ENCODE measurements around the gene HOXD3. TPM values are rescaled to one million over a fixed set of nuclear protein-coding genes. Genes with fewer than 3 reads are reported as not detected.

HOXD3 gene
- total RNA-seq, 1 experiment from 2014 or later: 1.2 TPM

DNA sequence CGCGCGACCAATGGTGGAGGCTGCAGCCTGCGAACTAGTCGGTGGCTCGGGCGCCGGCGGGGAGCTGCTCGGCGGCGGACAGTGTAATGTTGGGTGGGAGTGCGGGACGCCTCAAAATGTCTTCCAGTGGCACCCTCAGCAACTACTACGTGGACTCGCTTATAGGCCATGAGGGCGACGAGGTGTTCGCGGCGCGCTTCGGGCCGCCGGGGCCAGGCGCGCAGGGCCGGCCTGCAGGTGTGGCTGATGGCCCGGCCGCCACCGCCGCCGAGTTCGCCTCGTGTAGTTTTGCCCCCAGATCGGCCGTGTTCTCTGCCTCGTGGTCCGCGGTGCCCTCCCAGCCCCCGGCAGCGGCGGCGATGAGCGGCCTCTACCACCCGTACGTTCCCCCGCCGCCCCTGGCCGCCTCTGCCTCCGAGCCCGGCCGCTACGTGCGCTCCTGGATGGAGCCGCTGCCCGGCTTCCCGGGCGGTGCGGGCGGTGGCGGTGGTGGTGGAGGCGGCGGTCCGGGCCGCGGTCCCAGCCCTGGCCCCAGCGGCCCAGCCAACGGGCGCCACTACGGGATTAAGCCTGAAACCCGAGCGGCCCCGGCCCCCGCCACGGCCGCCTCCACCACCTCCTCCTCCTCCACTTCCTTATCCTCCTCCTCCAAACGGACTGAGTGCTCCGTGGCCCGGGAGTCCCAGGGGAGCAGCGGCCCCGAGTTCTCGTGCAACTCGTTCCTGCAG is 34.3 kb upstream of the HOXD3 start, which contains the start of gene HOXD9:
Gene HOXD9, plus strand, starts transcription at position 37 of the 728 bp plus-strand sequence. Its CDS starts 50 bp downstream, at position 87.
- Mint-ChIP-seq H3K9me3 (ENCODE audit: unreplicated experiment) (no peaks in the 10 kb centered on the region), H3K27ac (ENCODE audit: unreplicated experiment) (no peak within 1 kb of the TSS), H3K4me1 (ENCODE audit: low read depth, unreplicated experiment) (peaks cover 2% of the 10 kb centered on the region), H3K36me3 (ENCODE audit: insufficient read depth, unreplicated experiment) (no peaks in the 10 kb centered on the region), H3K27me3 (ENCODE audit: insufficient read depth, unreplicated experiment) (peaks cover 68% of the 10 kb centered on the region), H3K4me3 (ENCODE audit: unreplicated experiment) (peak within 1 kb of the TSS; percentile 72)
- Histone ChIP-seq H3K36me3 (ENCODE audit: control insufficient read depth, insufficient read depth, low read length) (no peaks in the 10 kb centered on the region), H3K9me3 (no peaks in the 10 kb centered on the region), H3K4me3 (ENCODE audit: low read depth, low read length) (peak within 1 kb of the TSS; percentile 28), H3K27me3 (replicated peaks; ENCODE audit: control insufficient read depth, insufficient read depth, low read length) (peaks cover 10% of the 10 kb centered on the region), H3K4me1 (peaks cover 12% of the 10 kb centered on the region; the same call in 1 of the 2 replicates)
- CTCF ChIA-PET: interaction anchor here (1.0 kb wide), 1 partner anchor 339 kb away, joined by 3 read pairs; no protein-coding TSS in a partner anchor
- POLR2A ChIA-PET: no interaction called here
- intact Hi-C loops (cut with micrococcal nuclease; ENCODE audit: unreplicated experiment): loop anchor here (10.0 kb wide), 2 partner anchors 262 to 692 kb away; no protein-coding TSS in a partner anchor
- TF ChIP-seq, protein P1, sequence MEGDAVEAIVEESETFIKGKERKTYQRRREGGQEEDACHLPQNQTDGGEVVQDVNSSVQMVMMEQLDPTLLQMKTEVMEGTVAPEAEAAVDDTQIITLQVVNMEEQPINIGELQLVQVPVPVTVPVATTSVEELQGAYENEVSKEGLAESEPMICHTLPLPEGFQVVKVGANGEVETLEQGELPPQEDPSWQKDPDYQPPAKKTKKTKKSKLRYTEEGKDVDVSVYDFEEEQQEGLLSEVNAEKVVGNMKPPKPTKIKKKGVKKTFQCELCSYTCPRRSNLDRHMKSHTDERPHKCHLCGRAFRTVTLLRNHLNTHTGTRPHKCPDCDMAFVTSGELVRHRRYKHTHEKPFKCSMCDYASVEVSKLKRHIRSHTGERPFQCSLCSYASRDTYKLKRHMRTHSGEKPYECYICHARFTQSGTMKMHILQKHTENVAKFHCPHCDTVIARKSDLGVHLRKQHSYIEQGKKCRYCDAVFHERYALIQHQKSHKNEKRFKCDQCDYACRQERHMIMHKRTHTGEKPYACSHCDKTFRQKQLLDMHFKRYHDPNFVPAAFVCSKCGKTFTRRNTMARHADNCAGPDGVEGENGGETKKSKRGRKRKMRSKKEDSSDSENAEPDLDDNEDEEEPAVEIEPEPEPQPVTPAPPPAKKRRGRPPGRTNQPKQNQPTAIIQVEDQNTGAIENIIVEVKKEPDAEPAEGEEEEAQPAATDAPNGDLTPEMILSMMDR (IDR thresholded peaks at IDR 0.05; ENCODE audit: insufficient read depth in 1 of 2, low read depth in 1 of 2, low read length in 1 of 2, severe bottlenecking in 1 of 2, unreplicated experiment in 1 of 2): no peak
- BruUV-seq (replicated peaks): no TSS peak
- no peak for DNase-seq

DNA sequence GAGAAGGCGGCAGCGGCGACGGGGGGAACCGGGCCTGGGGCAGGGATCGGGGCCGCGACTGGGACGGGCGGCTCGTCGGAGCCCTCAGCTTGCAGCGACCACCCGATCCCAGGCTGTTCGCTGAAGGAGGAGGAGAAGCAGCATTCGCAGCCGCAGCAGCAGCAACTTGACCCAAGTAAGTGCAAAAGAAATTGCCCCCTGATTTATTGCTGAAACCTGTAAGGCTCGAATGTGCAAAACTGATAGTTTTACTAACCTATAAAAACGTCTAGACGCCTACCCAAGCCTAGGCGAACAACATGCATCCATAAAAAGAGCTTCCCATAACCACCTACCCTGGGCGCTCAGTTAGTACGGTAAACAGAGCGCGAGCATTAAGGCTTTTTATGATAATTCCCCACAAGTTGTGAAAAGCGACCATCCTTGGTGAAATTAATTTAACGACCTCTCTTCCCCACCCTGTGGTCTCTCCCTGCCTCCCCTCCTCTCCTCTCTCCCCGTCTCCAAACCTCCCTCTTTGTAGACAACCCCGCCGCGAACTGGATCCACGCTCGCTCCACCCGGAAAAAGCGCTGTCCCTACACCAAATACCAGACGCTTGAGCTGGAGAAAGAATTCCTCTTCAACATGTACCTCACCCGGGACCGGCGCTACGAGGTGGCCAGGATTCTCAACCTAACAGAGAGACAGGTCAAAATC is 33.5 kb upstream of the HOXD3 start:
- intact Hi-C loops (cut with micrococcal nuclease; ENCODE audit: unreplicated experiment): loop anchor here (10.0 kb wide), 2 partner anchors 261 to 691 kb away; no protein-coding TSS in a partner anchor
- Mint-ChIP-seq H3K4me3 (ENCODE audit: unreplicated experiment) (peak overlapping the region; percentile 72), H3K9me3 (ENCODE audit: unreplicated experiment) (no peaks in the 10 kb centered on the region), H3K27me3 (ENCODE audit: insufficient read depth, unreplicated experiment) (peaks cover 68% of the 10 kb centered on the region), H3K27ac (ENCODE audit: unreplicated experiment) (no peak overlapping the region), H3K4me1 (ENCODE audit: low read depth, unreplicated experiment) (peaks cover 9% of the 10 kb centered on the region), H3K36me3 (ENCODE audit: insufficient read depth, unreplicated experiment) (no peaks in the 10 kb centered on the region)
- no peaks in the 10 kb centered on the region for H3K36me3 ChIP-seq (ENCODE audit: control insufficient read depth, insufficient read depth, low read length)
- peaks cover 16% of the 10 kb centered on the region; the same call in 1 of the 2 replicates for H3K4me1 ChIP-seq
- DNase-seq: no peak
- POLR2A ChIA-PET: no interaction called here
- no peaks in the 10 kb centered on the region for H3K9me3 ChIP-seq
- TF ChIP-seq, protein P1 (IDR thresholded peaks at IDR 0.05; ENCODE audit: insufficient read depth in 1 of 2, low read depth in 1 of 2, low read length in 1 of 2, severe bottlenecking in 1 of 2, unreplicated experiment in 1 of 2): no peak
- no TSS peak for BruUV-seq (replicated peaks)
- 0 out of 2 replicates have a peak overlapping the region, but pooled peaks have one; percentile 15 for H3K4me3 ChIP-seq (ENCODE audit: low read depth, low read length)
- H3K27me3 ChIP-seq (replicated peaks; ENCODE audit: control insufficient read depth, insufficient read depth, low read length): peaks cover 12% of the 10 kb centered on the region
- CTCF ChIA-PET: interaction anchor here (0.5 kb wide), 1 partner anchor 51 kb away, joined by 3 read pairs; no protein-coding TSS in a partner anchor

All from Caco-2 (cell line).